TTC549 (cell line): Measurements from ENCODE around the gene GPR22.

ENCODE experiments used
- FAIRE-seq: peaks from 2 replicates; lab custom pipeline; 2012; peaks lifted over from hg19 to GRCh38; lab: Jason Lieb, UNC

Gene GPR22

GRCh38 chr7:107479303-107479702 lies 9.4 kb downstream of the GPR22 start:
- no peak for FAIRE-seq

GRCh38 chr7:107480932-107481331 lies 11.1 kb downstream of the GPR22 start:
- FAIRE-seq: no peak

DNA sequence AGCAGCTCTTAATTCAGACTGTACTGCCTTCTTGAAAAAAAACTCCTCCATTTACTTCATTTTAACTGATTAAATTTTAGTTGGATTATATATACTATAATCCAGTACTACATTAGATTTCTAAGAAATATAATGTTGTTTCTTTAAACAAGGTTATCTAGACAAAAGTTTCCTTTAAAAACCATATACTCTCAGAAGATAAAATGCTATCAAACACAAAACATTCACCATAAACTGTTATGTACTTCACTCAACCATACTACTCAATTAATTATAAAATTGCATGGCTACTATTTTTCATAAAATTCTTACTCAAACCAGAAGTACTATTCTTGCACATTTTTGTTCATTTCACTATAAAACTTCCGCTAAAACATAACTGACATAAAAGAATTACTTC lies 12.7 kb downstream of the GPR22 start:
- FAIRE-seq: no peak

GRCh38 chr7:107486041-107486440 lies 16.2 kb downstream of the GPR22 start:
- no peak for FAIRE-seq

DNA sequence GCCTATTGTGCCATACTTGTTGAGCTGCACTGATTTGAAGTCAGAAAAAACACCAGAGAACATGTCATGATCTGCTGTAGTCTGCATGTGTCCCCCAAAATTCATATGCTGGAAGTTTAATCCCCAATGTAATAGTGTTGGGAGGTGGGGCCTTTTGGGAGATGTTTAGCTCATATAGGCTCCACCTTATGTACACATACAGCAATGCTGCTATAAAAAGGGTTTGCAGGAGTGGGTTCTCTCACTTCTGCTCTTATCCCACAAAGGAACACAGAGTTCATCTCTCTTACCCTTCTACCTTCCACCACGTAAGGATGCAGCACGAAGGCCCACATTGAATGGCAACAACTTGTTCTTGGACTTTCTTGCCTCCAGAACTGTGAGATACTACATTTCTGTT lies 23.0 kb downstream of the GPR22 start:
- FAIRE-seq: no peak

DNA sequence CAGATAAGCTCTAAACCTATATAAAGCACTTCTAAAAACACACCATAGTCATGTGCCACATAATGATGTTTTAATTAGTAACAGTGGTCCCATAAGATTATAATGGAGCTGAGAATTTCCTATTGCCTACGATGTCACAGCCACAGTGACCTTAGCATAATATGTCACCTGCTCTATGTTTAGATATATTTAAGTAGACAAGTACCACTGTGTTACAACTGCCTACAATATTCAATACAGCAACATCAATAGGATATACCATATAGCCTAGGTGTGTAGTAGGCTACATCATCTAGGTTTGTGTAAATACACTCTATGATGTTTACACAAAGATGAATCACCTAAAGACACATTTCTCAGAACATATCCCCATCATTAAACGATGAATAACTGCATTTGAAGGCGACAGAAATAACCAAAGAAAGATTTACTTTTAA lies 24.5 kb downstream of the GPR22 start:
- no peak for FAIRE-seq

DNA sequence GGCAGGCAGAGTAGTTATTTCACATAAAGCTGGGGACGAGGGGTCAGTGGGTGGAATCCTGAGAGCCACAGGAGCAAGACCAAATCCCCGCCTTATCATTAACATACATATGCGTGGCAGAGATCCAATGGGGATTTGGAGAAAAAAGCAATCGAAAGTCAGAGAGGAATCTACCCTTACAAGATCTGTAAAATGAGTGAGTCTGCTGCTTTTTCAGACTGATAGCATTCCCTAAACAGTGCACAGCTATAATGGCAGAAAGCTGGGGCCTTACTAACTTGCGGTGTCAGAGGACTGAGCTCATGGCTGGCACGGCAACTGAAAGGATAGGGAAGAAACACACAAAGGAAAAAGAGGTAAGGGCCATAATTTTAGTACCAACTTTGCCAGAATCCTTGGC lies 25.0 kb downstream of the GPR22 start:
- no peak for FAIRE-seq

- FAIRE-seq: no peak
Observed at GRCh38 chr7:107495516-107495915, 25.7 kb downstream of the GPR22 start.

GRCh38 chr7:107499731-107500130 lies 29.9 kb downstream of the GPR22 start:
- FAIRE-seq: no peak

GRCh38 chr7:107501593-107501992 lies 31.7 kb downstream of the GPR22 start:
- peak; percentile 78 for FAIRE-seq

- no peak for FAIRE-seq
Observed at GRCh38 chr7:107502154-107502553, 32.3 kb downstream of the GPR22 start.

DNA sequence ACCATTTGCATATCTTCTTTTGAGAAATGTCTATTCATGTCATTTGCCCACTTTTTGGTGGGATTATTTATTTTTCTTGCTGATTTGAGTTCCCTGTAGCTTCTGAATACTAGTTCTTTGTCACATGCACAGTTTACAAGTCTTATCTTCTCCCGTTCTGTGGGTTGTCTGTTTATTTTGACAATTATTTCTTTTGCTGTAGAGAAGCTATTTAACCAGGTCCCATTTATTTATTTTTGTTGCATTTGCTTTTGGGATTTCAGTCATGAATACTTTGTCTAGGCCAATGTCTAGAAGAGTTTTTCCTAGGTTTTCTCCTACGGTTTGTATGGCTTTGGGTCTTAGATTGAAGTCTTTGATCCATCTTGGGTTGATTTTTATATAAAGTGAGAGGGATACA lies 32.9 kb downstream of the GPR22 start:
- no peak for FAIRE-seq

GRCh38 chr7:107503687-107504086 lies 33.8 kb downstream of the GPR22 start:
- no peak for FAIRE-seq

DNA sequence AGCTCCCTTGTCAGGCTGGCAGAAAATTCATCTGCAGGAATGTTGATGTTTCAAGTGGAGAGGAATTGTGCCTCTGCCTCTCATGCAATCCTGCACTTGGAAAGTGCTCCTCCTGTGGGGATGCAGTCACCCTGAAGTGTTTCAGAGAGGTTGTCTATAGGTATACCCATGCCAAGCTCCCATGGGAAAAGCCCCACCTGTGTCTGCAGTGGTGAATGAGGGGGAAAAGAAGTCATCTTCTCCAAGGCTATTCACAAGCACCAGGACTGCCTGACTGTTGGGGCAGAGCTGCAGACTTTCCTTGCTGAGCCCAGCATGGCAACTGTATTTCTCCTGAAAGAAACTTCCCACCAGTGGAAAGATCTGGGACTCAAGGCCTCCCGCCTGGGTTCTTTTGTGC lies 35.5 kb downstream of the GPR22 start:
- FAIRE-seq: no peak

GRCh38 chr7:107505997-107506673 lies 36.3 kb downstream of the GPR22 start:
- FAIRE-seq: no peak

DNA sequence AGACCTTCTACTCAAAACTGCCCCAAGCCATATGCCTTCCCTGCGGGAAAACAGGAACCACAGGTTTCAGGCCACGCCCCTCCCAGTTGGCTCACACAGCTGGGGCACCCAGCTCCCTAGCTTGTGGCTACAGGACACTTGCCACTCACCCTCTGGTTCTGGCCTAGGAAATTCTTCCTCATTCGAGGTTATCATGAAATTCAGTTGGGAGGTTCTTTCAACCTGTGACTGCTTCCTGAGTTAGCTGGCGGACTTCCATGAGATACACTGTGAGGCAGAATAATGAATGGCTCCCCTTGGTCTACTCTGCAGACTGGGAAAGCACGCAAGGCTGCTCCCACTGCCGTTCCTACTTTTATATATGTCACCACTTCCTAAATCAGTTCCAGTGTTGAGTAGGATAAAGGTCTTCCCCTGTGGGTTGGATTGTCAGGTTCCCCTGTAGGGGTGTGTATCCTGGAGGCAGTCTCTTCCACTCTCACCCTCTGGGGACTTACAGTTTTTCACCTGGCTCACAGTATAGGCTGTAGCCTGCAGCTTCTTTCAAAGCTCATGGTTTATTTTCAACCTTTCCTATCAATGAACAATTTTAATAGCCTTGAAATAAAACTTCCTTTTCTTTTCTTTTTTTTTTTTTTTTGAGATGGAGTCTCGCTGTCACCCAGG lies 37.0 kb downstream of the GPR22 start:
- no peak for FAIRE-seq
